GM13977 (cell line): ENCODE data around the gene GALNT9.

Experiments used
- DNase-seq: peaks from one replicate; pipeline ENCODE4 v3.0.0; 2012; ENCODE audit warnings: low spot score
- CTCF ChIP-seq: IDR thresholded peaks from 2 replicates; pipeline ENCODE4 v1.5.1; 2012; ENCODE audit warnings: mild to moderate bottlenecking, control low read depth; ENCODE audit not compliant: insufficient read depth; ENCODE audit errors: extremely low read depth, missing control alignments
- in situ Hi-C: fragments of 300-500 bp; cut with MboI; formaldehyde crosslinking; loops from one replicate; pipeline ENCODE4 v1.12.0; 2022; ENCODE audit warnings: low sequenced_read_pairs, low pct_unique_long_range_greater_than_20kb, mixed read lengths, inconsistent platforms; ENCODE audit not compliant: unreplicated experiment

Gene GALNT9

GRCh38 chr12:132239796-132240668 is 89.4 kb downstream of the GALNT9 start:
- no peak for DNase-seq
- in situ Hi-C loops = no loop called here

GRCh38 chr12:132239392-132239791 is 90.0 kb downstream of the GALNT9 start:
- DNase-seq = no peak
- no peak for TF ChIP-seq CTCF
- in situ Hi-C loops = no loop called here

More at GRCh38 chr12:132239796-132240668, 89.4 kb downstream of the GALNT9 start:
- no peak for TF ChIP-seq CTCF

GRCh38 chr12:132238884-132239283 is 90.5 kb downstream of the GALNT9 start:
- no peak for TF ChIP-seq CTCF
- no peak for DNase-seq
- in situ Hi-C loops = no loop called here

- no peak for DNase-seq
- no peak for TF ChIP-seq CTCF
- in situ Hi-C loops = no loop called here
These were observed 90.9 kb downstream of the GALNT9 start for GRCh38 chr12:132238488-132238854.

GRCh38 chr12:132237772-132238487 is 91.5 kb downstream of the GALNT9 start:
- DNase-seq = no peak
- TF ChIP-seq CTCF = no peak
- in situ Hi-C loops = no loop called here

- TF ChIP-seq CTCF = no peak
- DNase-seq = no peak
- in situ Hi-C loops = no loop called here
These were observed 92.2 kb downstream of the GALNT9 start for GRCh38 chr12:132236930-132237771.
